ENCODE results near the gene ERGIC1. TPM values are rescaled to one million over a fixed set of nuclear protein-coding genes. Genes with fewer than 3 reads are reported as not detected.
"Not testable (repeated sequence)": the region's sequence is repeated elsewhere in the genome, so short reads cannot be mapped to it uniquely, and the experiment has no call there.

The ERGIC1 gene
- total RNA-seq, 2 experiments from 2014 or later, result 43.4 to 45.0 TPM

DNA sequence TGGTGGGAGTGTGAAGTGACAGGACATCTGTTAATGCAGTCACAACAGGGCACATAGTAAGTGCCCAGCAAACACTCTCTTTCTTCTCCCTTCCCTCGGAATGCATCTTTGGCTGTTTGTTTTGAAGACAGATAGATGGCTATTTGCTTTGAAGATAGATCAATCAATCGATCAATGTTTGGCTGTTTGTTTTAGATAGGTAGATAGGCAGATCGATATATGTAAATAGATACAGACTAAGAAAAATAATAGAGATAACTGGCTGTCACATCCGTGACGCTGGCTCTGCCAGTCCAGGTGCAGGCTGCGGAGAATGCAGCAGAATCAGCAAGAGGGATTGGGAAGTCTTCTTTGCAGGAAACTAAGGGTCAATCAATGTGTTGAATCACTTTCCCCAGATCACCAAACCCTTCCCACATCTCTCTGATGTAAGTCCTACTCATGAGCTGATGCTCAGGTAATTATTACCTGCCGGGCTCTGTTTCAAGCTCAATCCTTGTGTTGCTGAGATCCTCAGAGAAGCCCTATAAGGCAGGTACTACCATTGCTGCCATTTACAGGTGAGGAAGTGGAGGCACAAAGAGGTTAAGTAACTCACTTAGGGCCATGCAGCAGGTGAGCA lies 60.8 kb downstream of the ERGIC1 start:
- POLR2A ChIA-PET, result no interaction called here
- Mint-ChIP-seq H3K27ac (no peak overlapping the region), H3K36me3 (ENCODE audit: low read depth) (peaks cover 3% of the 10 kb centered on the region)

DNA sequence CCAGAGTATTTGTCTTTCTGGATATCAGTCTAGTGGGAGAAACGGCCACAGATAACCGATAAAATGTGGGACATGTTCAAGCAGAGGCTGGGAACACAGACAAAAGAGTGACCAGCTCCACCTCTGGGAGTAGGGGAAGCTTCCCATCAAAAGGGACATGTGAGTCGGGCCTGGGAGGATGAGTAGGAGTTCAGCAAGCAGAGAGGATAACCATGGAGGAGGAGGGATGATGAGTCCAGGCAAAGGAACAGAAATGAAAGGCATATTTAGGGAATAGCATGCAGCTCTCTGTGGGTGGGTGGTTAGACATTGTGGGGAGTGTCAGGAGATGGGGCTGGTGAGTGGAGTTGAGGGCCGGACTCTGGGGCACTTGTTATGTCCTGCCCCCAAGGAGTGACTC lies 61.5 kb downstream of the ERGIC1 start:
- DNase-seq, result no peak
- ChIA-PET CTCF (interaction anchor here (0.8 kb wide), 1 partner anchor 11 kb away, joined by 3 read pairs; no protein-coding TSS in a partner anchor), POLR2A (no interaction called here)
- Mint-ChIP-seq H3K4me1 (peaks cover 11% of the 10 kb centered on the region), H3K36me3 (ENCODE audit: low read depth) (peaks cover 3% of the 10 kb centered on the region), H3K9me3 (no peaks in the 10 kb centered on the region), H3K27me3 (no peaks in the 10 kb centered on the region), H3K27ac (no peak overlapping the region), H3K4me3 (no peak overlapping the region)

More for the DNA sequence above, 60.8 kb downstream of the ERGIC1 start:
- H3K27me3 Mint-ChIP-seq, result no peaks in the 10 kb centered on the region
- H3K9me3 Mint-ChIP-seq, result no peaks in the 10 kb centered on the region
- no peak for DNase-seq
- H3K4me3 Mint-ChIP-seq, result no peak overlapping the region
- peaks cover 11% of the 10 kb centered on the region for H3K4me1 Mint-ChIP-seq
- CTCF ChIA-PET, result interaction anchor here (0.8 kb wide), 1 partner anchor 12 kb away, joined by 3 read pairs; no protein-coding TSS in a partner anchor

DNA sequence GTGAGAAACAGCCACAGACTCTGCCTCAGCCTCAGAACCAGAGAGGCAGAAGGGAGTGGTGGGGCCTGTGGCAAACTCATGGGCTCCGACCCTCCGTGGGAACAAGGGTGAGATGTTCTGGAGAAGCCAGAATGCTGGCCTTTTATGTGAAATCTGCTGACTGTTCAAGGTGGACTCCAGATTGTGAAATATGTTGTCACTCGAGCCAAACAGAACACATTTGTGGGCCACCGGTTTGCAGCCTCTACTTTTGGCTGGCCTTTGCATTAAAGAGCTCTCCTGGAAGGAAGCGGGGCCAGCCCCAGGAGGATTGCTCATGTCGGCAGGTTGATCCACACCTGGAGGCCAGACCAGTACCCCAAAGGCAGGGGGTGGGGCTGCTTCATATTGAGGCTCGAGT lies 62.4 kb downstream of the ERGIC1 start:
- CTCF ChIA-PET, result no interaction called here
- DNase-seq, result no peak
- no peaks in the 10 kb centered on the region for H3K9me3 Mint-ChIP-seq
- POLR2A ChIA-PET, result no interaction called here
- no peaks in the 10 kb centered on the region for H3K27me3 Mint-ChIP-seq
- peaks cover 3% of the 10 kb centered on the region for H3K36me3 Mint-ChIP-seq (ENCODE audit: low read depth)
- H3K4me1 Mint-ChIP-seq, result peaks cover 11% of the 10 kb centered on the region
- peak overlapping the region; percentile 84 for H3K27ac Mint-ChIP-seq
- no peak overlapping the region for H3K4me3 Mint-ChIP-seq

DNA sequence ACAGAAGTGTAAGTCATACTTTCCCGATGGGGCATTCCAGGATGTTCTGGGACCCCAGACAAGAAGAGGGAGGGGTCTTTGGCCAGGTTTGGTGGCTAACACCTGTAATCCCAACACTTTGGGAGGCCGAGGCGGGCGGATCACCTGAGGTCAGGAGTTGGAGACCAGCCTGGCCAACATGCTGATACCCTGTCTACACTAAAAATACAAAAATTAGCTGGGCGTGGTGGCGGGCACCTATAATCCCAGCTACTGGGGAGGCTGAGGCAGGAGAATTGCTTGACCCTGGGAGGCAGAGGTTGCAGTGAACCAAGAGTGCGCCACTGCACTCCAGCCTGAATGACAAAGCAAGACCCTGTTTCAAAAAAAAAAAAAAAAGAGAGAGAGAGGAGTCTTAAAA lies 63.0 kb downstream of the ERGIC1 start:
- H3K4me3 Mint-ChIP-seq, result peak overlapping the region; percentile 44
- CTCF ChIA-PET, result interaction anchor here (0.9 kb wide), 1 partner anchor 180 kb away, joined by 3 read pairs; no protein-coding TSS in a partner anchor
- peaks cover 11% of the 10 kb centered on the region for H3K4me1 Mint-ChIP-seq
- H3K36me3 Mint-ChIP-seq (ENCODE audit: low read depth); H3K27me3 Mint-ChIP-seq; POLR2A ChIA-PET; H3K9me3 Mint-ChIP-seq; DNase-seq: not testable (repeated sequence)
- peak overlapping the region; percentile 84 for H3K27ac Mint-ChIP-seq

GRCh38 chr5:172897481-172898217 lies 63.6 kb downstream of the ERGIC1 start:
- H3K27ac Mint-ChIP-seq, result peak overlapping the region; percentile 84
- peak; percentile 14 for DNase-seq
- no peaks in the 10 kb centered on the region for H3K9me3 Mint-ChIP-seq
- CTCF ChIA-PET, result interaction anchor here (0.9 kb wide), 1 partner anchor 181 kb away, joined by 3 read pairs; no protein-coding TSS in a partner anchor
- H3K27me3 Mint-ChIP-seq, result no peaks in the 10 kb centered on the region
- peaks cover 11% of the 10 kb centered on the region for H3K4me1 Mint-ChIP-seq
- H3K36me3 Mint-ChIP-seq (ENCODE audit: low read depth), result peaks cover 3% of the 10 kb centered on the region
- H3K4me3 Mint-ChIP-seq, result peak overlapping the region; percentile 44
- POLR2A ChIA-PET, result no interaction called here

- H3K36me3 Mint-ChIP-seq (ENCODE audit: low read depth), result peaks cover 3% of the 10 kb centered on the region
- H3K27me3 Mint-ChIP-seq, result no peaks in the 10 kb centered on the region
- H3K4me3 Mint-ChIP-seq, result no peak overlapping the region
- POLR2A ChIA-PET, result no interaction called here
- DNase-seq, result no peak
- H3K9me3 Mint-ChIP-seq, result no peaks in the 10 kb centered on the region
- H3K4me1 Mint-ChIP-seq, result peaks cover 11% of the 10 kb centered on the region
- H3K27ac Mint-ChIP-seq, result peak overlapping the region; percentile 84
- CTCF ChIA-PET, result no interaction called here
Observed at GRCh38 chr5:172898218-172898842, 64.3 kb downstream of the ERGIC1 start.

DNA sequence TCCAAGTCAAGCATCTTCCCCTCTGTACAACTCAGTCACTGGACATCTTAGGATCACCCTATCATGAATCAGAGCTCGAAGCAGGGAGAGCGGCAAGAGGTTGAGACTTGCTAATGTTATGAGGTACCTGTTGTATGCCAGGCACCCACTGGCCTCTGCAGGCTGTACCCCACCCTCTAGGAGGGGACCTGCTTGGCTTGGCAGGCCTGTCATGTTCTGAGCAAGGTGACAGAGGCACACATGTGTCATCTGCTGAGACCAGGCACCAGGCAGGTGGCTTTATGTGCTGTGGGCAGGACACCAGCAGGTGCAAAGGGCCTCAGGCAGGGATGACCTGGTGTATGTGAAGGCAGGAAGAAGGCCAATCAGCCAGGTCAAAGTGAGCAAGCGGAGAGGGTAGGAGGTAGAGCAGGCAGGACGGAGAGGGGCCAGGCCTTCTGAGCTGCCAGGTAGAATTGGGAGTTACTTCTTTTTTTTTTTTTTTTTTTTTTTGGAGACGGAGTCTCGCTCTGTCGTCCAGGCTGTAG lies 64.9 kb downstream of the ERGIC1 start:
- H3K4me1 Mint-ChIP-seq, result peaks cover 11% of the 10 kb centered on the region
- no peak for DNase-seq
- no peaks in the 10 kb centered on the region for H3K9me3 Mint-ChIP-seq
- ChIA-PET POLR2A (no interaction called here), CTCF (interaction anchor here (0.6 kb wide), 1 partner anchor 507 kb away, joined by 5 read pairs; no protein-coding TSS in a partner anchor)
- H3K36me3 Mint-ChIP-seq (ENCODE audit: low read depth), result peaks cover 3% of the 10 kb centered on the region
- peak overlapping the region; percentile 3 for H3K27ac Mint-ChIP-seq
- no peak overlapping the region for H3K4me3 Mint-ChIP-seq
- no peaks in the 10 kb centered on the region for H3K27me3 Mint-ChIP-seq

- no peak overlapping the region for H3K4me3 Mint-ChIP-seq
- H3K27me3 Mint-ChIP-seq, result no peaks in the 10 kb centered on the region
- no peak overlapping the region for H3K27ac Mint-ChIP-seq
- H3K9me3 Mint-ChIP-seq, result no peaks in the 10 kb centered on the region
- H3K36me3 Mint-ChIP-seq (ENCODE audit: low read depth), result peaks cover 3% of the 10 kb centered on the region
- ChIA-PET CTCF (interaction anchor here (0.6 kb wide), 1 partner anchor 508 kb away, joined by 5 read pairs; no protein-coding TSS in a partner anchor), POLR2A (no interaction called here)
- peaks cover 11% of the 10 kb centered on the region for H3K4me1 Mint-ChIP-seq
- no peak for DNase-seq
Observed at GRCh38 chr5:172899436-172899835, 65.4 kb downstream of the ERGIC1 start.

- no peak overlapping the region for H3K4me3 Mint-ChIP-seq
- ChIA-PET CTCF (interaction anchor here (0.5 kb wide), 1 partner anchor 11 kb away, joined by 3 read pairs; no protein-coding TSS in a partner anchor), POLR2A (no interaction called here)
- no peak for DNase-seq
- no peaks in the 10 kb centered on the region for H3K9me3 Mint-ChIP-seq
- no peaks in the 10 kb centered on the region for H3K27me3 Mint-ChIP-seq
- H3K36me3 Mint-ChIP-seq (ENCODE audit: low read depth), result peaks cover 3% of the 10 kb centered on the region
- peaks cover 11% of the 10 kb centered on the region for H3K4me1 Mint-ChIP-seq
- H3K27ac Mint-ChIP-seq, result no peak overlapping the region
Observed at GRCh38 chr5:172901012-172901780, 67.1 kb downstream of the ERGIC1 start.

- CTCF ChIA-PET, result interaction anchor here (0.6 kb wide), 1 partner anchor 1515 kb away, joined by 3 read pairs; no protein-coding TSS in a partner anchor
- no peak overlapping the region for H3K27ac Mint-ChIP-seq
- peaks cover 9% of the 10 kb centered on the region for H3K4me1 Mint-ChIP-seq
- H3K4me3 Mint-ChIP-seq, result no peak overlapping the region
- POLR2A ChIA-PET, result no interaction called here
- no peaks in the 10 kb centered on the region for H3K9me3 Mint-ChIP-seq
- H3K27me3 Mint-ChIP-seq, result no peaks in the 10 kb centered on the region
- DNase-seq, result no peak
- peaks cover 3% of the 10 kb centered on the region for H3K36me3 Mint-ChIP-seq (ENCODE audit: low read depth)
Observed at GRCh38 chr5:172901788-172902496, 67.9 kb downstream of the ERGIC1 start.

DNA sequence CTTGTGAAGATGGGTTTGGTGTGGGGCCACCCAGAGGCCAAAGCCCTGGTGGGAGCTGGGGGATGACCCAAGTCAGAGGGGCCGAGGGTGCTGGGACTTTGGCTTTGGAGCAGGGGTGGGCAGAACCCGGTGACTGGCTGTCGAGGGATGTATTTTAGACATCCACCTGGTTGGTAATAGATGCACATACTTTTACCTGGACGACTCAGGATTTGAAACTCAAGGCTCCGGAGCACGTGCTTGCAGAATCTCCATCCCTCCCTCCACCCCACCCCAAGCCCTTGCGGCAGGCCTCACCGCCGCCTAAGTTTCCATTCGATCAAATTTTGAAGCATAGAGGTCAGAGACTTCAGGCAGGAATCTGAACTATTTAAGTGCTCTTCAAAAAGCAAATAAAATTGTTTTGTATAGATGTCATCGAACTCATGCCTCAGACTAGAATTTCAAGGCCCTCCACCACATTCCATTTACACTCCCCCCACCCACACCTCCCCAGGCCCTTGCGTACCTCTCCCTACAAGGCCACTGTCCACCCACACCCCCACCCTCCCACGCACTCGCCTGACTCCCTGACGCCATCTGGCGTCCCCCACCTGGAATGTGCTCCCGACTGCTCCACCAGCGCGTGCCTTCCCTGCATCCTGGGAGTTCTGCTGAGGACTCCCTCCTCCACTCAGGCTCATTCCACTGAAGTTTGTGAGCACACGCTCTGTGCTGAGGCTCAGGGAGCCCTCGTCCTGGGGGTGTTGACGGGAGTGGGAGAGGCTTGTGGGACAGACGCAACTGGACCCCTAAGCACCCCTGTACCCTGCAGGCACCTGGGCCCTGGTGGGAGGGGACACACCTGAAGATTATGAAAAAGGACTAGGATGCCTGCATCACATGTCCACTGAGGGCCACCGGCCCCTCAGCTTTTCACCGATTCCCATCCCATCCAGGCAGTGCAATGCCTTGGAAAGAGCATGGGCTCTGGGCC lies 68.7 kb downstream of the ERGIC1 start:
- H3K27ac Mint-ChIP-seq, result no peak overlapping the region
- POLR2A ChIA-PET, result no interaction called here
- CTCF ChIA-PET, result interaction anchor here (0.6 kb wide), 1 partner anchor 1516 kb away, joined by 3 read pairs; no protein-coding TSS in a partner anchor
- no peak for DNase-seq
- no peaks in the 10 kb centered on the region for H3K27me3 Mint-ChIP-seq
- H3K4me3 Mint-ChIP-seq, result no peak overlapping the region
- H3K4me1 Mint-ChIP-seq, result peaks cover 3% of the 10 kb centered on the region
- H3K36me3 Mint-ChIP-seq (ENCODE audit: low read depth), result peaks cover 3% of the 10 kb centered on the region
- H3K9me3 Mint-ChIP-seq, result no peaks in the 10 kb centered on the region
